ENCODE data around the gene ZNF423.

The ZNF423 gene

DNA sequence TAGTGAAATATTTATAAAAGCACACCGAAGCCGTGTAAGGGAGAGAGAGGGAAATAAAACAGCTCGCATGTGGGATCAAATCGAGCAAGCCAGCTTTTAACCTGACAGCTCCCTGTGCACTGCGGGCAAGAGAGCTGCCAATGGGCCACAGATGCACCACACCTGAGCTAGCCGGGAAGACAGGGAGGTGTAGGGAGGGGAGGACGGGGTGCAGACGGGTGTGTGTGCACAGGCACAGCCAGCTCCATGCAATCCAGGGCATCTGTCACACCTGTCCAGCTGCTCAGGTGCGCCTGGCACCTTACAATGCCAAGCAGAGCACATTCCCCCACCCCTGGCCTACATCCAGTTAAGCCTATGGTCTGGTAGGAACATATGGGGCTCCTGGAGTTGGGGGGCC lies 412.3 kb downstream of the ZNF423 start:
- no peak for DNase-seq

DNA sequence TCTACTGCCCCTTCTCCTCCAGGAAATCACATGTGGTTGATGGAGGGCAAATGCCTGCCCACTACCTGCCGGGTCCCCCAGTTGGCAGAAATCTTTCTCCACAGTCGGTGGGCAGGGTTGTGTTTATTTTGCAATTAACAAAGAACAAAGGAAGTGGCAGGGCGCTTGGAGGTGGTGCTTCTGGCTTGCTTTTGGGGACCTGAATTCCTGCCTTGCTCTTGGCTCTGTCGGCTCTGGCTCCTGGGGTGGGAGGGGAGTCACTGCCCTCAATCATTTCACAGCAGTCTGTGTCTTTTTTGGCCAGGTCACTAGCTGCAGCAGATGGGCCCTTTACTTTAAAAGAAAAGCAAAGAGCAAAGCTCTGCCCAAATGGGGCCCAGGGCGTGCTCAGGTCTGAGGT lies 413.1 kb downstream of the ZNF423 start:
- DNase-seq: no peak

DNA sequence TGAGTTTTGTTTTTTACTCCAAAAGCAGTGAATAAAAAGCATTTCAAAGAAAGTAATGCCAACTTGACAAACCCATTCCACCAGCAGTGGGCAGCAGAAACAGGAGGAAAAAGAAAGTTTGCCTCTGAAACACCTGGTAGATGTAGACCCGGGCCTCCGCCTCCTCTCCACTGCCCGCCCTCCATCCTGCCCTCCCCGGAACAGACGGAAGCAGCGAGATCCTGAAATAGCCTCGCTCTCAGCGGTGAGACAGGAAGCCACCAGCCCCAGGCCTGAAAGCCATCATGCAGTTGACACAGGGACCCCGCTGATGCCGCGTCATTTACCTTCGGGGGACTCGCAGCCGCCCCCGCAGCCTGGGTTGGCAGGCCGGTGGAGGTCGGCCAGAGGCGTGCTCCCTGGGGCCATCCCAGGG lies 414.5 kb downstream of the ZNF423 start:
- peak; percentile 17 for DNase-seq

DNA sequence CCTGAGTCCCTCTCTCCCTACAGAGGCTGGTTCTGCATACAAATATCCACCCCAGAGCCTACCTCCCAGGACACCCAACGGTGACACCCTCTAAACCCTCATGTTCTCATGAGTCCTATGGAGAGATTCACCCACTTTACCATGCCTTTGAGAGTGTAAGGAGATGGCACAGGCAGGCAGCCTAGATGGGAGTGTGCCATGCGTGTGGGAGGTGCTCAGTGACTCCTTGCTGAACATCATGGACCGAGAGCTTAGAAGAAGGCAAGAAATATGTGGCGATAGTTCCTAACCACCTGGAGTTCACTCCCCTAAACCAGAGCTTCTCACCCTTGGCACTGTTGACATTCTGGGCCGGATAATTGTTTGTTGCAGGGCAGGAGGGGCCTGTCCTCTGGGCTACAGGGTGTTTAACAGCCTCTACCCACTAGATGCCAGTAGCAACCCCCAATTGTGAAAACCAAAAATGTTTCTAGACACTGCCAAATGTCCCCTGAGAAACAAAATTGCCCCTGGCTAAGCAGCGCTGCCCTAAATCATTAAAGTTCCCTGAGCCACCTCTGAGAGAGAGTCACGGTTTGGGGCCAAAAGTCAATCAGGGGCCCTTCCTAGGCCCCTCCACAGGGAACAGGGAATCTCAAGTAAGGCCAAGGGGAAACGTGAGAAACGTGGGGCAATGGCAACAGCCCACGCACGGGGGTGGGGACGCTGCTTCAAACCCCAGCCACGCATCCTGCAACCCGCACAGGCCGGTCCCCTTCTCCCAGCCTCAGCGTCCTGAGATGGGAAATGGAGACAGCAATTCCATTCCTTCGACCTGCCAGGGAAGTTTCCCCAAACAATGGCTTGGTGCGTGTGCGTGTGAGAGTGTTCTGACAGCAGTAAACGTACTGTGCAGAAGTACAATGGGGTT lies 415.5 kb downstream of the ZNF423 start:
- peak; percentile 2 for DNase-seq

DNA sequence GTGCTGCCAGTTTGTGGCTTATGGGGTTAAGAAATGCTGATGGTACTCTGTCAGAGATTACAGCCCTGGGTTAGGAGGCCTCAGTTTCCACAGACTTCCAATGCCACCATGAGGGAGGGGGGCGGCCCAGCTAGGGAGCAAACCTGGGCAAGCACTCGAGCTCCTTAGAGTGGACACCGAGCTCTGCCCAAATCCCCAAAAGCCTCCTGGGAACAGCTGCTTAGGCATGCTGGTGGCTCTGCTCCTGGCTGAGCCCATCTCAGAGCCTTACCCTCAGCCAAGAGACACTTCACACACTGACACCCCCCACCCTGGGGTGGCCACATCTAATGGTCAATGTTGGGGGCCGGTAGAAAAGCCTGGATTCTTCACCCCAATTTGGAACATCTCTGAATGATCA lies 416.2 kb downstream of the ZNF423 start:
- no peak for DNase-seq

DNA sequence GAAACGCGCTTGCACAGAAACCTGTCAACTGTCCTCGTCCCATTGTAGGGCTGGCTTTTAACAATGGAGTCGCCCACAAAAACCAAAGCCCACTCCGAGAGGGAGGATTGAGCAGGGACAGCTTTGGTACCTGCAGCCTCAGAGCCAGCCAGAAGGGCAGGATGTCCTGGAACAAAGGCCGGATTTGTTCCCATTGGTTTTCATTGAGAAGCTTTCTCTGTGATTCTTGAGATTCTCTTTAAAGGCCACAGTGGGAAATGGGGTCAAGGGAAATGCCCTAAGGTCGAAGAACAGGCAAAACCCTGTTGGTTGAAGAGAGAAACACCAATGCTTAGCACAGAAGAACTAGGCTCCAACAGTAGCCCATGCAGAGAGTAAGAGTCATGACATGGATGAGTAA lies 416.9 kb downstream of the ZNF423 start:
- no peak for DNase-seq
